ENCODE data around the gene CYB5RL. TPM values are rescaled to one million over a fixed set of nuclear protein-coding genes. Genes with fewer than 3 reads are reported as not detected.

Gene CYB5RL
- total RNA-seq, 1 donor from 2014 or later: 3.9 TPM

DNA sequence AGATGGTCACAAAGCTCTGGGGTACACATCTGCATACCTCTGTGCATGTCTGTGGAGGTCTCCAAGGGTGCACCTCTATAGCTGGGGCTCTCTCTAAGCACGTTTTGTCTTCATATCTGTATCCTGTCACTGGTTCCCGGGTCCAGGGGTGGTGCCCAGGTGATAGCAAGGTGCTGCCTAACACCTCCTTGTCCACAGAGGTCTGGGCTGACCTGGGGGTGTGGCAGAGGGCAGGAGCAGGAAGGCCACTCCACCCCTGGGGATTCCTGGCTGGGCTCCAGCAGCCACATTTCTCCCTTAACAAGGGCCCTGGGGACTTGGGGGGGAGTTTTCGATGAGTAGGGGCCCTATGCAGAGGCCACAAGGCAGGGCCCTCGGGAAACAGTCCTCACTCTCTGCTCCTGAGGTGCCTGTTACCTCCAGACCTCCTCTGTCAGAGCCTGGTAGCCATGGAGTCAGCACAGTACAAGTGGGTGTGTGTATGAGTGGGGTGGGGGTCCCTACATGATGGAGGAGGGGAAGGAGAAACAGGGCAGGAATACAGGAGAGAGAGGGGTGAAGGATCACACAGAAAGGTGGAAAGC is 40.0 kb downstream of the CYB5RL start:
- H3K27me3 ChIP-seq (ENCODE audit: control insufficient read depth, insufficient read depth, low read length): peaks cover 2% of the 10 kb centered on the region
- H3K4me3 ChIP-seq (ENCODE audit: low read depth, low read length): no peak overlapping the region
- FAIRE-seq (no peak), DNase-seq (ENCODE audit: low read depth) (no peak)
- no peaks in the 10 kb centered on the region for H3K36me3 ChIP-seq (ENCODE audit: control insufficient read depth, insufficient read depth, low read length)
- TF ChIP-seq, protein P1, sequence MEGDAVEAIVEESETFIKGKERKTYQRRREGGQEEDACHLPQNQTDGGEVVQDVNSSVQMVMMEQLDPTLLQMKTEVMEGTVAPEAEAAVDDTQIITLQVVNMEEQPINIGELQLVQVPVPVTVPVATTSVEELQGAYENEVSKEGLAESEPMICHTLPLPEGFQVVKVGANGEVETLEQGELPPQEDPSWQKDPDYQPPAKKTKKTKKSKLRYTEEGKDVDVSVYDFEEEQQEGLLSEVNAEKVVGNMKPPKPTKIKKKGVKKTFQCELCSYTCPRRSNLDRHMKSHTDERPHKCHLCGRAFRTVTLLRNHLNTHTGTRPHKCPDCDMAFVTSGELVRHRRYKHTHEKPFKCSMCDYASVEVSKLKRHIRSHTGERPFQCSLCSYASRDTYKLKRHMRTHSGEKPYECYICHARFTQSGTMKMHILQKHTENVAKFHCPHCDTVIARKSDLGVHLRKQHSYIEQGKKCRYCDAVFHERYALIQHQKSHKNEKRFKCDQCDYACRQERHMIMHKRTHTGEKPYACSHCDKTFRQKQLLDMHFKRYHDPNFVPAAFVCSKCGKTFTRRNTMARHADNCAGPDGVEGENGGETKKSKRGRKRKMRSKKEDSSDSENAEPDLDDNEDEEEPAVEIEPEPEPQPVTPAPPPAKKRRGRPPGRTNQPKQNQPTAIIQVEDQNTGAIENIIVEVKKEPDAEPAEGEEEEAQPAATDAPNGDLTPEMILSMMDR (IDR thresholded peaks at IDR 0.05; ENCODE audit: insufficient read depth, low read length, severe bottlenecking): no peak

- H3K27me3 ChIP-seq (ENCODE audit: control insufficient read depth, insufficient read depth, low read length): peaks cover 2% of the 10 kb centered on the region
- FAIRE-seq (no peak), DNase-seq (ENCODE audit: low read depth) (peak; percentile 66)
- no peak overlapping the region for H3K4me3 ChIP-seq (ENCODE audit: low read depth, low read length)
- H3K36me3 ChIP-seq (ENCODE audit: control insufficient read depth, insufficient read depth, low read length): no peaks in the 10 kb centered on the region
- TF ChIP-seq, protein P1 (IDR thresholded peaks at IDR 0.05; ENCODE audit: insufficient read depth, low read length, severe bottlenecking): no peak
These were observed 41.8 kb downstream of the CYB5RL start for GRCh38 chr1:54158071-54158470.

DNA sequence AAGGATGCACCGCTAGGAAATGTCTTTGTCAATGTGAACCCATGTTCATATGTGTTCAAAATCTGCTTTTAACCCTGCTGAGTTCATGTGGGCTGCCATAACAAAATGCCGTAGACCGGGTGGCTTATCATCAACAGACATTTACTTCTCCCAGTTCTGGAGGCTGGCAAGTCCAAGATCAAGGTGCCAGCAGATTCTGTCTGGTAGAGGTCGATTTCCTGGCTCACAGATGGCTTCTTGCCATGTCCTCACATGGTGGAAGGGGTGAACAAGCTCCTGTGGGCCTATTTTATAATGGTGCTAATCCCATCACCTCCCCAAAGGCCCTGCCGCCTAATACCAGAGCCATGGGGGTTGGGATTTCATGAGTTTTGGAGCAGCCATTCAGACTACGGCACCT is 42.4 kb downstream of the CYB5RL start:
- TF ChIP-seq, protein P1 (IDR thresholded peaks at IDR 0.05; ENCODE audit: insufficient read depth, low read length, severe bottlenecking): no peak
- FAIRE-seq: peak; percentile 50
- H3K27me3 ChIP-seq (ENCODE audit: control insufficient read depth, insufficient read depth, low read length): peaks cover 2% of the 10 kb centered on the region
- no peaks in the 10 kb centered on the region for H3K36me3 ChIP-seq (ENCODE audit: control insufficient read depth, insufficient read depth, low read length)
- H3K4me3 ChIP-seq (ENCODE audit: low read depth, low read length): no peak overlapping the region
- no peak for DNase-seq (ENCODE audit: low read depth)

DNA sequence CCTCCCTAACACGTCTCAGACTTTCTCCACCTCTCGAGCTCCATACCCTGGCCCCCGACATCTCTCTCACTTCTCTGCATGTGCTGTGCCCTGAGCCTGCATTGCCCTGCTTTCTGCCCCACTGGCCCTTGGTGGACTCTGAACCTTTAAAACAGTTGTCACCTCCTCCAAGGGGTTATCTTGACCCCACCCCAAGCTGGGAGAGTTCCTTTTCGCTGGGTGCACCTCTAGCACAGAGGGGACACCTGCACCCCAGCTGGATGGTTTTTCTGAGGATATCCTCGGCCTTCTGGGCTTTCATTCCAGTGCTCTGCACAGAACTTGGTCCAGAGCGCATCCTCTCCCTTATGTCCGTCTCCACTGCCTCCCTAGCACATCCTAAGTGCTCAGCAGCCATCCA is 42.8 kb downstream of the CYB5RL start:
- TF ChIP-seq, protein P1 (IDR thresholded peaks at IDR 0.05; ENCODE audit: insufficient read depth, low read length, severe bottlenecking): no peak
- FAIRE-seq: no peak
- DNase-seq (ENCODE audit: low read depth): no peak
- no peak overlapping the region for H3K4me3 ChIP-seq (ENCODE audit: low read depth, low read length)
- peaks cover 2% of the 10 kb centered on the region for H3K27me3 ChIP-seq (ENCODE audit: control insufficient read depth, insufficient read depth, low read length)
- H3K36me3 ChIP-seq (ENCODE audit: control insufficient read depth, insufficient read depth, low read length): no peaks in the 10 kb centered on the region

DNA sequence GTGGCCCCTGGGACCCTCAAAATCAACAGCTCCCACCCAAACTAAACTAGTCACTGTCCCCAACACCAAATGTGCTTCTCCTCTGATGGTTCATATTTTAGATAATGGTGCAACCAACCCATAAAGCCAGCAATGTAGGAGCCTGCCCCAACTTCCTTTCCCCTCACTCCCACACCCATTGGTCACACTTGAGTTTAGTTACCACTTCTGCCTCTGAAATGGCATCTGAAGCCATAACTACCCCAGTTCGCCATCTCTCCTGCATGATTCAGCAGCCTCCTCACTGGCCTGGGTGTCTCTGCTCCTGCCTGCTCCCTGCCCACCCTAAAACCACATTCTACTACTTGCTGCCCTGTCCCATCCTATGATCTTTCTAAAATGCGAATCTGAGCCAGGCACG is 43.6 kb downstream of the CYB5RL start:
- Histone ChIP-seq H3K36me3 (ENCODE audit: control insufficient read depth, insufficient read depth, low read length) (no peaks in the 10 kb centered on the region), H3K27me3 (ENCODE audit: control insufficient read depth, insufficient read depth, low read length) (peaks cover 2% of the 10 kb centered on the region), H3K4me3 (ENCODE audit: low read depth, low read length) (no peak overlapping the region)
- TF ChIP-seq, protein P1 (IDR thresholded peaks at IDR 0.05; ENCODE audit: insufficient read depth, low read length, severe bottlenecking): no peak
- DNase-seq (ENCODE audit: low read depth) (no peak), FAIRE-seq (no peak)

All from bronchial epithelial cell (primary cell).